Measurements from ENCODE around the gene PGAP6.
"Not testable (repeated sequence)": the region's sequence is repeated elsewhere in the genome, so short reads cannot be mapped to it uniquely, and the experiment has no call there.

DNA sequence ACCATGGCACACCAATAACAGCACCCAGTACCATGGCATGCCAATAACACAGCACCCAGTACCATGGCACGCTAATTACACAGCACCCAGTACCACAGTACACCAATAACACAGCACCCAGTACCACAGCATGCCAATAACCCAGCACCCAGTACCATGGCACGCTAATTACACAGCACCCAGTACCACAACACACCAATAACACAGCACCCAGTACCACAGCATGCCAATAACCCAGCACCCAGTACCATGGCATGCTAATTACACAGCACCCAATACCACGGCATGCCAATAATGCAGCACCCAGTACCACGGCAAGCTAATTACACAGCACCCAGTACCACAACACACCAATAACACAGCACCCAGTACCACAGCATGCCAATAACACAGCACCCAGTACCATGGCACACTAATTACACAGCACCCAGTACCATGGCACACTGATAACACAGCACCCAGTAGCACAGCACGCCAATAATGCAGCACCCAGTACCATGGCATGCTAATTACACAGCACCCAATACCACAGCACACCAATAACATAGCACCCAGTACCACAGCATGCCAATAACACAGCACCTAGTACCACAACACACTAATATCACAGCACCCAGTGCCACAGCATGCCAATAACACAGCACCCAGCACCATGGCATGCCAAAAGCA lies 47.5 kb downstream of the PGAP6 start:
- TF ChIP-seq, protein P1, sequence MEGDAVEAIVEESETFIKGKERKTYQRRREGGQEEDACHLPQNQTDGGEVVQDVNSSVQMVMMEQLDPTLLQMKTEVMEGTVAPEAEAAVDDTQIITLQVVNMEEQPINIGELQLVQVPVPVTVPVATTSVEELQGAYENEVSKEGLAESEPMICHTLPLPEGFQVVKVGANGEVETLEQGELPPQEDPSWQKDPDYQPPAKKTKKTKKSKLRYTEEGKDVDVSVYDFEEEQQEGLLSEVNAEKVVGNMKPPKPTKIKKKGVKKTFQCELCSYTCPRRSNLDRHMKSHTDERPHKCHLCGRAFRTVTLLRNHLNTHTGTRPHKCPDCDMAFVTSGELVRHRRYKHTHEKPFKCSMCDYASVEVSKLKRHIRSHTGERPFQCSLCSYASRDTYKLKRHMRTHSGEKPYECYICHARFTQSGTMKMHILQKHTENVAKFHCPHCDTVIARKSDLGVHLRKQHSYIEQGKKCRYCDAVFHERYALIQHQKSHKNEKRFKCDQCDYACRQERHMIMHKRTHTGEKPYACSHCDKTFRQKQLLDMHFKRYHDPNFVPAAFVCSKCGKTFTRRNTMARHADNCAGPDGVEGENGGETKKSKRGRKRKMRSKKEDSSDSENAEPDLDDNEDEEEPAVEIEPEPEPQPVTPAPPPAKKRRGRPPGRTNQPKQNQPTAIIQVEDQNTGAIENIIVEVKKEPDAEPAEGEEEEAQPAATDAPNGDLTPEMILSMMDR (IDR thresholded peaks at IDR 0.05): not testable (repeated sequence)
- not testable (repeated sequence) for TF ChIP-seq POLR2A (IDR thresholded peaks at IDR 0.05)
